ENCODE results near the gene CAMKK1.
"Not testable (repeated sequence)": the region's sequence is repeated elsewhere in the genome, so short reads cannot be mapped to it uniquely, and the experiment has no call there.

The CAMKK1 gene

DNA sequence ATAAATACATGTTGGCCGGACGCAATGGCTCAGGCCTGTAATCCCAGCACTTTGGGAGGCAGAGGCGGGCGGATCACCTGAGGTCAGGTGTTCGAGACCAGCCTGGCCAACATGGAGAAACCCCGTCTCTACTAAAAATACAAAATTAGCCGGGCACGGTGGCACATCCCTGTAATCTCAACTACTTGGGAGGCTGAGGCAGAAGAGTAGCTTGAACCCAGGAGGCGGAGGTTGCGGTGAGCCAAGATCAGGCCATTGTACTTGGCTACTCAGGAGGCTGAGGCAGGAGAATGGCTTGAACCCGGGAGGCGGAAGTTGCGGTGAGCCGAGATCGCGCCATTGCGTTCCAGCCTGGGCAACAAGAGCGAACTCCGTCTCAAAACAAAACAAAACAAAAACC lies 48.3 kb downstream of the CAMKK1 start:
- DNase-seq: not testable (repeated sequence)

- peak; percentile 62 for DNase-seq
These were observed 48.8 kb downstream of the CAMKK1 start for GRCh38 chr17:3843935-3844516.

GRCh38 chr17:3838206-3838605 lies 54.6 kb downstream of the CAMKK1 start:
- no peak for DNase-seq

GRCh38 chr17:3836551-3836950 lies 56.3 kb downstream of the CAMKK1 start:
- no peak for DNase-seq

DNA sequence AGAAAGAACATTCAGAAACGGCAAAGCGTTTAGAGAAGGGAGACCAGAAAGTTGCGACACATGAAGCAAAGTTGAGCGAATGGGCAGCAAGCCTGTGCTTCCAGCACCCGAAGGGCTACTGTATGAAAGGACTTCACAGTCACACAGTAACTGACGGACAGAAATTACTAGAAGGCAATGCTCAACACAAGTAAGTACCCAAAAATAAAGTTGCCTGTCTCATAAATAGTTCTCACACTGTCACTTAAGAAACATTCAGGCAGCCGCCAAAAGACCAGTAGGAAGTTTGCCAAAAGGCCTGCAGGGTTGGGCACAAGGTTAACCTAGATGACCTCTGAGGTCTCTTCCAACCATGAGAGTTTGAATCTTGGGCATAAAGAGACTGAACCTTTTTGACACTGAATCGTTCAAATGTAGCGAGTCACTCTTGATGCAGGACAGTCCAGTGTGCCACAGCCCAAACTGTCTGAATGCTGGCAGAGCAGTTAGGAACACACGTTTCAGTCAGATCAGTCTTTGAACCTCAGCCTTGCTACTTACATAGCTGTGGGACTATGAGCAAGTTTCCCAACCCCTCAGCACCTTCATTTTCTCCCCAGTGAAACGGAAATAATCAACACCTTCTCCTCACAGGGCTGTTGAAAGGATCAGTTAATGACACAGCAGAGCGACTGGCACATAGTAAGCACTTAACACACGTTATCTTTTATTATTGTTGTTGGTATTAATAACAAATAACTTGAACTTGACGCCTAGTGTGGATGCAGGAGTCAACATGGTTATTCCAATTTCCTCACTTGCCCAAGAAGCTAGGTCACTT lies 57.2 kb downstream of the CAMKK1 start:
- DNase-seq: no peak

DNA sequence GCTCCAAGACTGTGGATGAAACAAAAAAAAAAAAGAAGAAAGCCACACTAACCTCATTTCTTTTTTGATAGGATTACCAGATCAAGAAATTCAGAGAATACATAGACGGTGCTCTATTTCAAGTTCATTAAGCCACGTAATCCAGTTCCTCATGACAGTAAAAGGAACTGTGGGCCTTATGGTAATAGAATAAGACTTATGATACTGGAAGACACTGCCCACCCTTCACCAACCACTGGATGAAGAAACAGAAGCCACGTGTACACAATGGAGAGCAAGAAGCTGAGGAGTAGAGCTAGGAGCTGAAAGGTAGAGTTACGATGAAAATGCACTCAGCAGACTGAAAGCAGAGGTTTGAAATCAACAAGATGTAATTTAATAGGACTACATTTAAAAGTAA lies 58.0 kb downstream of the CAMKK1 start:
- DNase-seq: no peak

DNA sequence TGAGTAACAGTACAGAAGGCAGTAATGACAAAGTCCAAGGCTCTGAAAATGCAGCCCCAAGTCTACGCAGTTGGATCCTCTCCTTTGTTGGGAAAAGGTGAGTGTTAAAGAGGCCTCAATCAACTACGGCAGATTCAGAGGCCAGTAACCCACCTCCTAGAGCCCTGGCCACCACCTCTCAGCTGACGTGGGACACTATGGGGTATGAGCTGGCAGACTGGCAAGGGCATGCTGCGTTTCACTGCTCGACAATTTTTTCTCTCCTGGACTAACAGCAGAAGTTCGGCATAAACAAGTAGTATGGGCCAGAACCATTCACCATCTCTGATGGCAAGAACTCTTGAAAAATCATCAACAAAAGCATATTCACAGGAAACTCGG lies 64.0 kb downstream of the CAMKK1 start:
- no peak for DNase-seq

- no peak for DNase-seq
These were observed 64.6 kb downstream of the CAMKK1 start for GRCh38 chr17:3828151-3828851.

DNA sequence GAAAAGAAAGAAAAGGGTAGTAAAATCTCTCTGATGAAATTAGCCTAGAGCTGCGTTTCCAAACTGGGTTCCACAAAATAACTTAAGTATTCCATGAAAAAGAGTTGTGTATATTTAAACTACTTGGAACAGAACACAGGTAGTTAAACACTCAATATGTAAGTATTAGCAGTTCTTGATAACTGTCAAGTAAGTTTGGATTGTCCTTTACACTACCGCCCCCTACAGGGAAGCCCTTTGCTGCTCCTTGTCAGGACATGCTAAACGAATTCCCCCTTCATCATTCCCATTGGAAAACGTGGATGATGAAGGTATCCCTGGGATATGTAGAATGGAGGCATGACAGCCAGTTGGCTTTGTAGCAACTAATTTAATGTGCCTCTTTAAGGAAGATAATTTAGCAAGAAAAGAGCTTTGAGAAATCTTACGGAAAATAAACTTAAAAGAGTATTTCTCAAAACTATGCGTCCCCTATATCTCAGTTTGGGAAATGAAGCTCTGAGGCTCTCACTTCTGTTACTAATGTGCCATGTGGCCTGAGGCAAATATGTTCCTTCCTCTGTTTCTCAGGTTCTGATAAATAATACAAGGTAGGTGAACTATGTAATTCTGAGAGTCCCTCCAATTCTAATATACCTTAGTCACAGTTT lies 65.6 kb downstream of the CAMKK1 start:
- DNase-seq: peak; percentile 84

- no peak for DNase-seq
These were observed 66.7 kb downstream of the CAMKK1 start for GRCh38 chr17:3826191-3826590.

DNA sequence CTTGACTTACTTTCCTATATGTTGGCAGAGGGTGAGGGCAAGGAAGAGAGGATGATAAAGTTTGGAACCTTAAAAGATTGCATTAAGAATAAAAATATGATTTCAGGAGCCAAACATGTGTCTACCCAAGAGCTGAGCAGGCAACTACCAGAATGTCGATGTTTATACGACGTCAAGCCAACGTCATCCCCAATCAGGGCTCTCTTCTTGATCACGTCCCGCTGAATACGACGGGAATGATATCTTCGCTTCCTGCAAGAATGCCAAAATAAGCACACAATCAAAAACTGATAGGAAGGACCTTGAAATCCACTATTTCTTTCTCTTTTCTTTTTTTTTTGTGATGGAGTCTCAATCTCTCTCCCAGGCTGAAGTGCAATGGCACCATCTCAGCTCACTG lies 71.8 kb downstream of the CAMKK1 start:
- no peak for DNase-seq

- DNase-seq: no peak
These were observed 74.1 kb downstream of the CAMKK1 start for GRCh38 chr17:3818786-3819185.

GRCh38 chr17:3817851-3818605 lies 74.8 kb downstream of the CAMKK1 start:
- no peak for DNase-seq

GRCh38 chr17:3815925-3816324 lies 76.9 kb downstream of the CAMKK1 start:
- no peak for DNase-seq

DNA sequence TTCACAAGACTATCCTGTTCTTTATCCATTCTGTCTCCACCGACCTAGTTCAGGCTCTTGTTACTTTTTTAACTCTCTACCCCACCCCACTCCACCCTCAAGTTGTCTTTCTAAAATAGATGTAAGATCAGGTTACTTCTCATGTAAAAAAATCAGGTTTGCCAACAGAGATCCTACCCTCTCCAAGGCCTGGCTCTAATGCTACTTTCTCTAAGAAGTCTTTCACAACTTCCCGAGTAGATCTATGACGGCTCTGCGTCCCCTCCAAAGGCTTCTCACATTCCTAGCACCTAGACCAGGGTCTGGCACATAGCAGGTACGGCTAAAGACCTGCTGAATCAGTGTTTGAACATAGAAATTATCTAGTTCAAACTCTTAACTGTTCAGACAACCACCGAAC lies 77.7 kb downstream of the CAMKK1 start:
- no peak for DNase-seq

DNA sequence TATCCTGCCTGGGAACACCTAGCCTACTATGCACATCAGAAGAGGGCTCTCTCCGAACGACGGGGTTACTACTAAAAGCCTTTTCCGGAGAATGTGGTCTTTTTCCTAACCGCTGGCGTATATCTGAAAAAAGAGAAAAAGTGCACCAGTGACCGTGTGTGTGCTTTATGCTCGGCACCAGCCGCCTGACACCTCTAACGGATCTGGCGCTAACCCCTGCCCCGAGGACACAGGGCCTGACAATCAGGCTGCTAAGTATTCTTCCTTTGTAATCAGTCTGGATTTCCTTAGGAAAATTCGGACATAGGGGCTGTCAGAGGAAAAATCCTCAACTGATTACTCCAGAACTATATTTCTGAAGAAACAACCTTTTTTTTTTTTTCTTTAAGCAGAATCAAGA lies 78.5 kb downstream of the CAMKK1 start:
- no peak for DNase-seq

DNA sequence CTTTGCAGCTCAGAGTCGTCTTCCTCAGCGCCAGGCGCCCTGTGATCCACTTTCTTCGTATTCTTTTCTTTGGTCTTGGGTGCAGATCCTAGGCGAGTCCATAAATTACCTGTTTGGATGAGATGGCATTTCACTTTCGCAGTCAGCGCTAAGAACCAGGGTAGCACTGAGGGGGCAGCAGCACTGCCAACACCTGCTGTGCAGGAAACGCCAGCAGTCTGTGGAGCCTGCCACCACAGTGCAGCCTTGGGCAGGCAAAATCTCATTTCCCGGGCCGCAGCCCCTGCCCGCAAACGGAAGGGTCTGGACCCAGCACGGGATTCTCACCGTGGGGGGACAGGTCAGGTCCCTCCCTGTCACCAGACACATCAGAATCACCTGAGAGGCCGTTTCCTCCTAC lies 79.7 kb downstream of the CAMKK1 start:
- DNase-seq: no peak

- DNase-seq: no peak
These were observed 80.1 kb downstream of the CAMKK1 start for GRCh38 chr17:3812771-3813170.

DNA sequence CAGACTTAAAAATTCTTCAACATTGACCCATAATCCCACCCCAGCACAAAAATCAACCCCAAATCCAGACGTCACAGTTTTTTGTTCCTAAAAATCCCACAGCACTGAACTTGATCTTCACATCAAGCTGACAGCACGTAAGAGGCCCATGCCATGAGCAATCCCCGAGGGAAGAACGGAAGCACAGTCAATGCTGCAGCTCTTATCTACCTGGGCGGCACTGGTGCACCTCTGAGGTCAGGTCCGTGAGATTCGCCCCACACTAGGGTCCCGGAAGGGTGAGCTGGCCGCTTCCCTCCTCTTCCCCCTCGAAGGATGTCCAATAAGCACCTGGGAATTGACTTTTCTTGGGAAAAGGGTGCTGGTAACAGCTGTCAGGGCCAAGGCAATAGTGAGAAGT lies 80.6 kb downstream of the CAMKK1 start:
- DNase-seq: no peak
